HG03558 (cell line): Measurements from ENCODE around the gene HEATR9.
"Not testable (repeated sequence)": the region's sequence is repeated elsewhere in the genome, so short reads cannot be mapped to it uniquely, and the experiment has no call there.

Source experiments
- ATAC-seq: cut with Tn5 transposase; IDR thresholded peaks from one replicate; pipeline ENCODE4 v1.9.1; 2021; ENCODE audit warnings: moderate number of reproducible peaks; ENCODE audit not compliant: unreplicated experiment; ENCODE audit errors: extremely low read depth

Gene HEATR9, protein sequence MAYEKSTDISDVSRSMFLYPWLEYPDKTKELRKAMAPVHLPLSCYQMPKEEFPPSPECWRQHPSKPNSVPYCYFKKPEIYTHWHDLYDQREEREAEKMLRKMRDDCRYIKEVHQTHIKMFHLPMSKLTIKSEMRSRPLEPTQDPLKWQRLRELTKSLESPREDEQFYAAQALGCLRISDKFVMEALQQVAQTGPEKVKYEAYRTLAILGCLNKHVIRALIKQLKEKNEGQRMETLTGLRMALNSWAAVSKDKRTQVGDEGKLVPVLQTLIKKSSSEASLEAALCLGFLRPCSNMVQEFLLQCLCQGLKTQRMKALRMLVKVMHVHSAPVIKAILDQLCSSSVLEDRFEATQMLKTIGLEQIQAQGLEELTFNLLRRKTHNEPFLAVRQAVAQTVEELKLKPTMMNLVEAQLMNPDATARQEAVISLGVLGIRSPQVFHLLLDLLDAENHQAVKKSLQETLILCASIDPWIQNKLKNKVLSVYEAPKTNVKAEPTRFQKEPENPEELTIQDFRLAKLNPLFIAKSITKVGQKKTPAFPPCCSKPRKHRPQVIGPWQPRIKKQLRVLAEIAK

DNA sequence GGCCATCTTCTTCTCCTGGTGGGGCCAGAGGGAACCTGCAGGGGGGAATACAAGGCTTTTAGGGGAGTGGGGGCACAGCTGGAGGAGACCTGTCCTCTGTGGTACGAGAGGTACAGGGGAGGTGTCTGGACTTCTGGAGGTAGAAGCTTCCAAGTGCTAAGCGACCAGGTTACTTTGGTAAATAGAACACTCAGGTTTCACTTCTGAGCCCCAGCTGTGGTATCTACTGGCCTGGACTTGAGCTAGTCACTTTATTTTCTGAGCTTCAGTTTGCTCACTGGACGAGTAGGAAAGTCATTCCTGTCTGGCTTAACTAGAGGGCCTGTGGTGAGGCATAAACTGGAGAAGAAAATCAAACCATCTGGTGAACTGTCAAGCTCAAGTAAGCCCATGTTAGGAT is at the start of gene HEATR9:
TSS of gene HEATR9 (minus strand) at position 155 of the 400 bp plus-strand sequence. CDS start at position 6, 149 bp downstream.
- no peak for ATAC-seq

DNA sequence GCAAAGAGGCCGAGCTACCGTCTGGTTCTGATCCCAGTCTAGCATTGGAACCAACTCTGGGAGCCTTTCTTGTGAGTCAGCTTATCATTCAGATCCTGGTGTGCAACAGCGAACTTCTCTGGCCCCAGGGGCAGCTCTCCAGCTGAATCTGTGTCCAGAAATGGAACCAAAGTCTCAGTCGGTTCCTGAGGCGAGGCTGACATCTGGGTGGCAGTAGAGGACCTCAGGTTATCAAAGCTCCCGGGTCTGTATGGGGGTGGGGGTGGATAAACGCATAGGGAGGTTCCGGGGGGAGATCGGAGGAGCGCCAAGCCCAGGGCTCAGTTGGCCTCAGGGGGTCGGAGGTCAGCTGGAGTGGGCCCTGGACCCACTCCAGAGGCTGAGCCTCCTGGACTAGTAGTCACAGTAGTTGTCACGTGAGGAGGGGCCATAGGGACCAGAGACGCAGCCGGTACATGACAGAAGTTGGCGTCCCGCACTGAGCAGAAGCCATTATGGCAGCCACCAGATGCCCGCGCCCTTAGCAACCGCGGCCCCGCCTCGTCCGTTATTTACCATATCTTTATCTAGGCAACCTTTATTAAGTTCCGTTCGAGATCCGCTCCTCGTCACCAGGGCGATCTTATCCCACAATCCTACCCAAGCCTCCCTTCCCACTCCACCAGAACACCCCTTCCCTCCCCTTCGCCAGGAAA is 49.0 kb upstream of the HEATR9 start:
- ATAC-seq = no peak

DNA sequence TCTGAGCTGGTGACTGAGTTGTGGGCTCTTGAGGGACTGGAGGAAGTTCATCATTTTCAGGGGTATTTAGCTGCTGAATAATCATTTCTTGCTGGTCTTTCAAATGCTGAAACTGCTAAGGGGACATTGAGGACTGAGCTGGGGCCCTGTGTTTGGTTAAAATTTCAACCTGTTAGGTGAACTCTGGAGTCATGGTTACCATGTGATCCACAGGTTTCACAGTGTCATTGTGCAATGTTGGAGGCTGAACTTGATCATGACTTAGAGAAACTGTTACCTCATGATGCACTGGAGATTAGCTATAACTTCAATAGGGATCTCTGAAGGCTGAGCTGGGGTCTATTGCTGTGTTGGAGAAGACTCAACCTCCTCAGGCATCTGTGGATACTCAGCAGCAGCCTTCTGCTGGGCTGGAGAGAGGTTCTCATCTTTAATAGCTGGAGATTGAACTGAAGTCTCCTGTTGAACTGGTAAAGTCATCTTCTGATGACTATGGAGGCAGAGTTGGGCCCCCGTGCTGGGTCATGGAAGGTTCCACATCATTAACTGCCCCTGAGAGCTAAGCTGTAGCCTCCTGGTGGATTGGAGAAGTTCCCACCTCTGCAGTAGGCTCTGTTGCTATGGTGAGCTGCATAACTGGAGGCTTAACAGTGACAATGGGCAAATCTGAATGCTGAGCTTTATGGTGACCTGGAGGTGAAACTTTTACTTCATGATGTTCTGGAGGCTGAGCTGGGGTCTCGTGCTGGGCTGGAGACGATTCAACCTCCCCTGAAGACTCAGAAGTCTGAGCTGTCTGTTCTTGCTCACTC is 46.7 kb upstream of the HEATR9 start:
- no peak for ATAC-seq

DNA sequence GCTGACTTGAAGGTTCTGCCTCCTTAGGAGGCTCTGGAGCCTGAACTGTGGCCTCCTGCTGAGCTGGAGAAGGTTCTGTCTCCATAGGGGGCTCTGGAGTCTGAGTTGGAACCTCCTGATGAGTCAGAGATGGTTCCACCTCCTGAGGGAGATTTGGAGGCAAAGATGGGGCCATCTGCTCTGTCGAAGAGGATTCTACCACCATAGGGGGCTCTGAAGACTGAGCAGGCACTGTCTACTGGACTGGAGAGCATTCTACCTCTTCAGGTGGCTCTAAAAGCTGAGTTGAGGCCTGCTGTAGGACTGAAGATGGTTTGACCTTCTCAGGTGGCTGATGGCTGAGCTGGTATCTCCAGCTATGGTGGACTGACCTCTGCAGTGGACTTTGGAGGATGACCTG is 45.7 kb upstream of the HEATR9 start:
- ATAC-seq = no peak

DNA sequence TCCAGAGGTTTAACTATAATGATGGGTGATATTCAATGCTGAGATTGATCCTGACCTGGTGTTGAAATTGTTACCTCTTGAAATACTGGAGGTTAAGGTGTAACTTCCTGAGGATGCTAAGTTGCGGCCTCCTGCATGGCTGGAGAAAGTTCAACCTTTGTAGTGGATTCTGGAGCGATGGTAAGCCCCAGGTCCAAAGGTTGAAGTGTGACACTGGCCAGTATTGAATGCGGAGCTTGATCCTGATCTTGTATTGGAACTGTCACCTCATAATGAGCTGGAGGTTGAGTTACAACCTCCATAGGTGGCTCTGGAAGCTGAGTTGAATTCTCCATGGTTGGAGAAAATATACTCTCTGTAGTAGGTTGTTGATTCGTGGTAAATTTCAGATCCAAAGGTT is 44.9 kb upstream of the HEATR9 start:
- no peak for ATAC-seq

DNA sequence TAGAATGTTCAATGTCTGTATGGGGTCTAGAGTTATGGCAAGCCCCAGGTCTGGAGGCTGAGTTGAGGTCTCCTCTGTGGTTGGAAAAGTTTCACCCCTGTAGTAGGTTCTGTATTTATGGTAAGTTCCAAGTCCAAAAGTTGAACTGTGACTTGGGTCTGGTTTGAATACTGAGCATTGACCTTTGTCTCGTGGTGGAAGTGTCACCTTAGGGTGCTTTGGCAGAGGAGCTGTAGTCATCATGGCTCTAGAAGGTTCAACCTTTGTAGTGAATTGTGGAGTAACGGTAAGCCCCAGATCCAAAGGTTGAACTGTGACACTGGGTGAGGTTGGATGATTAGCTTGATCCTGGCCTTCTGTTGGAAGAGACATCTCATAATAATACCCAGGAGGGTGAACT is 44.3 kb upstream of the HEATR9 start:
- ATAC-seq = no peak

DNA sequence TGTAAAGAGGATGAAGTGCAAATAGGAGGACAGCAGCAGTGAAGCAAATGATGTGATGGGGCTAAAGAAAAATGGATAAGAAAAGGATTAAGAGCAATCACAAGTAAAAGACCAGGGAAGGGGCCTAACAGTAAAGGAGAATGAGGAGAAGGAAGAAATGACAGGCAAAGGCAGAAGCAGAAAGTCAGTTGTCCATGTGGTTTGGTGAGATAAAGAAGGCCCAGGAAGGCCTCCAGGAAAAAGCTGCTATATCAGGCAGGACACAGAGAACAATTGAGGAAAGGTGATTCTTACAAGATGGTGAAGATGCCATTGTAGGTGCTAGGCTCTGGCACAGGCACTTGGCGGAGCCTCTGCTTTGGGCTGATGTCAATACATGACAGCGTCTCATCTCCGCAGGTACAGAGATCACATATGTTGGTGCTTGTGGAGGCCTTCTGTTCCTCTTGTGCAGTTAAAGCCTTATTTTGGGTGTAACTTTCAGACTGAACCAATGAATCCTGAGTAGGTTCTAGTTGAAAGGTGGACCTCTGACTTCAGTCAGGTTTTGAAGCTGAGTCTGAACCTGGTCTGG is 43.7 kb upstream of the HEATR9 start:
- no peak for ATAC-seq

DNA sequence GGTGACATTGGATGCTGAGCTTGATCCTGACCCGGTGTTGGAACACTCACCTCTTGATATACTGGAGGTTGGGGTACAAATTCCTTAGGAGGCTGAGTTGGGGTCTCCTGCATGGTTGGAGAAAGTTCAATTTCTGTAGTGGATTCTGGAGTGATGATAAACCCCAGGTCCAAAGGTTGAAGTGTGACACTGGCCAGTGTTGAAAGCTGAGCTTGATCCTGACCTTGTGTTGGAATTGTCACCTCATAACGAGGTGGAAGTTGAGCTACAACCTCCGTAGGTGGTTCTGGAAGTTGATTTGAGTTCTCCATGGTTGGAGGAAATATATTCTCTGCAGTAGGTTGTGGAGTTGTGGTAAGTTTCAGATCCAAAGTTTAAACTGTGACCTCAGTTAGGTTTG is 40.7 kb upstream of the HEATR9 start:
- ATAC-seq = no peak

DNA sequence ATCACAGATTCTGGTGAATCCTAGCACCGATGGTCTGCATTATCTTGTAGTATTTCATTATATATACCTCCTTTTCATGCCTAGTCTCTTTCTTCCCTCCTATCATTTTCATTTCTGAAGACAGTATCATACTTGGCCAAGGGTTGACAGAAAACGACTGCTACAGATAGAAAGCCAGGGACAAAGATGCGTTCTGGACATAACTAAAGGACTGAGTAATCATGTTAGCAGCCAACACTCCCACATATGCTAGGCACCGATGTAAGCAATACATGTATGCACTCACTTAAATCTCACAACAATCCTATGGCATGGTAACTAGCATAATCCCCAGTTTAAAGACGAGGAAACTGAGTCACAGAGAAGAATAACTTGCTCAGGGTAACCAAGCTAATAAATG is 39.0 kb upstream of the HEATR9 start:
- no peak for ATAC-seq

DNA sequence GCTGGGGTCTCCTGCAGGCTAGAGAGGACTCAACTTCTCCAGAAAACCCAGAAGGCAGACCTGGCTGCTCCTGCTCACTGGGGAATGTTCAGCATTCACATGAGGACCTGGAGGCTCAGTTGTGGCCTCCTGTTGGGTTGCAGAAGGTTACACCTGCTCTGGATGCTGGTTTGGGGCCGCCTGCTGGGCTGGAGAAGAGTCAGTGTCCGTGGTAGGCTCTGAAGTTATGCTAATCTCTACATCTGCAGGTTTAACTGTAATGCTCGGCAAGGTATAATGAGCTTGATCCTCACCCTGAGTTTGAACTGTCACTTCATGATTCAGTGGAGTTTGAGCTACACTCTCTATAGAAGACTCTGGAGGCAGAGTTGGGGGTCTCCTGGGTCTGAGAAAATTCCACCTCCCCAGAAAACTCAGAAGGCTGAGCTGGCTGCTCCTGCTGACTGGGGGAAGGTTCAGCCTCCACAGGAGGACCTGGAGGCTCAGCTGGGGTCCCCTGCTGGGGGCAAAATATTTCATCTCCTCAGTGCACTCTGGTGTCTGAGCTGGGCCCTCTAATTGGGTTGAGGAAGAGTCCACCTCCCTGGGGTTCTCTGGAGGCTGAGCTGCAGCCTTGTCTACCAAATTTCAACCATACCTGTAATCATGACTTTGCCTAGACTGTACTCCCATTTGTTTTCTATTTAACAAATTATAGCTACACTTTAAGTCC is 38.4 kb upstream of the HEATR9 start:
- ATAC-seq = no peak

DNA sequence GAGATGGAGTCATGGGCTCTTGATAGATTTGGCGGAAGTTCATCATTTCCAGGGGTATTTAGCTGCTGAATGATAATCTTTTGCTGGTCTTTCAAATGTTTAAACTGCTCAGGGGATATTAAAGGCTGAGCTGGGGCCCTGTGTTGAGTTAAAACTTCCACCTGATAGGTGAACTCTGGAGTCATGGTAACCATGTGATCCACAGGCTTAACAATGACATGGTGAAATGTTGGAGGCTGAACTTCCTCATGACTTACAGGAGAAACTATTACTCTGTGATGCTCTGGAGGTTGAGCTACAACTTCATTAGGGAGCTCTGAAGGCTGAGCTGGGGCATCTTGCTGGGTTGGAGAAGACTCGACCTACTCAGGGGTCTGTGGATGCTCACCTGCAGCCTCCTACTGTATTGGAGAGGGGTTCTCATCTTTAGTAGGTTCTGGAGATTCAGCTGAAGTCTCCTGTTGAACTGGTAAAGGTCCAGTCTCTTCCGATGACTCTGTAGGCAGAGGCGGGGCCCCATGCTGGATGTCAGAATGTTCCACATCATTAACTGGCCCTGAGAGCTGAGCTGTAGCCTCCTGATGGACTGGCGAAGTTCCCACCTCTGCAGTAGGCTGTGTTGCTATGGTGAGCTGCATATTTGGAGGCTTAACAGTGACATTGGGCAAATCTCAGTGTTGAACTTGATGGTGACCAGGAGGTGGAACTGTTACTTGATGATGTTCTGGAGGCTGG is 37.7 kb upstream of the HEATR9 start:
- no peak for ATAC-seq

DNA sequence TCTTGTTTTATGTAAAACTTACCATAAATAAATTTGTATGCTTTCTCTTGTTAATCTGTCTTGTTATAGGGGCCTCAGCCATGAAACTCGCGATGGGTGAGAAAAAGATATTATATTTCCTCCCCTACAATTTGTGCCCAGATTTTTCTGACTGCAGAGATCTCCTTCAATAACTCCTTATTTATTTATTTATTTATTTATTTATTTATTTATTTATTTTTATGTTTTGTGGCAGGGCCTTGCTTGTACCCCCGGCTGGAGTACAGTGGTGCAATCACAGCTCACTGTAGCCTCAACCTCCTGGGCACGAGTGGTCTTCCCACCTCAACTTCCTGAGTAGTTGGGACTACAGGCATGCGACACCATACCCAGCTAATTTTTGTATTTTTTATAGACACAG is 34.8 kb upstream of the HEATR9 start:
- ATAC-seq = no peak

DNA sequence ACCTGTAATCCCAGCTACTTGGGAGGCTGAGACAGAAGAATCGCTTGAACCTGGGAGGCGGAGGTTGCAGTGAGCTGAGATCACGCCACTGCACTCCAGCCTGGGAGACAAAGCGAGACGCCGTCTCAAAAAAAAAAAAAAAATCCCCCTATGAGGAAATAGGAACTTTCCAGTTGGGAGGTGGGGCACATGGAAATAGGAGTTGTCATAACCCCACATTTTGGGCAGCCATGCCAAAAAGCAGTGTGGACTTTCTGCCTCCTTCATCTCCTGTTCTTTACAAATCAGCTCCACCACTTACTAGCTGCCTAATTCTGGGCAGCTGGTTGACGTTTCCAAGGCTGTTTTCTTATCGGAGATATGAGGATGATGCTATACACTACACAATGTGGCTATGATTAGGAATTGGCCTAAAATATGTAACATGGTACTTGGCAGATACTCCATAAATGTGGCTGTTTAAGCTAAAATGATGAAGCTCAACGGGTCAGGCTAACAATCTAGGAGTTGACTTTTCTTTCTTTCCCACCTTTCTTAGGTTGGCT is 33.0 kb upstream of the HEATR9 start:
- ATAC-seq = no peak

DNA sequence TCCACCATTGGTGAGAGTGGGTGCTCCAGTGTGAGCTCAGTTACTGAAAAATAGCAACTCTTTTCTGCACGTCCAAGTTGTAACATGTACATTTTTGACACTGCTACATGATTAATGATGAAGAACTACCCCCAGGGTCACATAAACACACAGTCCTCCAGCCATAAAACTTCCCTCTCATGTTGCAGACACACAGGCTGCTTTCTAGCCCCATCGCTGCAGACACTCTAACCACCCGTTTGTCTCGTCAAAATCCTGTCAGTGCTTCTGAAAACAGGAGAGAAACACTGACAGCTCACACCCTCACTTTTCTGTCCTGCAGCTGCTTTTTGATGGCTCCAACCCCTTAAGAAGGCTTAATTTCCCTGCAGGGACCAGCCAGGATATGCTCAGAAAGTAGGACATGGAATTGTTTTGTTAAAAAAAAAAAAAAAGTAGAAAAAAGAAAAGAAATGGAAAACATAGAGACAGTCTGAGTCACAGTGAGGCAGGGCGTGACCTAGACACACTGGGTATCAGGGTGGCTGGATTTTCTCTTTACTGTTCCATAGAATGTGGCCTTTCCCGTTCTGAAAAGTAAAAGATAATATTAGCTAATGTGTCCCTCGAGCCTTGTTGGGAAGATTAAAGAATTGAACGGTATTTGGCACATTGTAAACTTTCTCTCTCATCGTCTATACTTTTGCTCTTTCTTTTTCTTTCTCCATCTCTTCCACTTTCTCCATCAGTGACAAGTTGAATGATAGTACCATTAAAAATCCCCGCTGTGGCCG is 32.2 kb upstream of the HEATR9 start:
- ATAC-seq = no peak

DNA sequence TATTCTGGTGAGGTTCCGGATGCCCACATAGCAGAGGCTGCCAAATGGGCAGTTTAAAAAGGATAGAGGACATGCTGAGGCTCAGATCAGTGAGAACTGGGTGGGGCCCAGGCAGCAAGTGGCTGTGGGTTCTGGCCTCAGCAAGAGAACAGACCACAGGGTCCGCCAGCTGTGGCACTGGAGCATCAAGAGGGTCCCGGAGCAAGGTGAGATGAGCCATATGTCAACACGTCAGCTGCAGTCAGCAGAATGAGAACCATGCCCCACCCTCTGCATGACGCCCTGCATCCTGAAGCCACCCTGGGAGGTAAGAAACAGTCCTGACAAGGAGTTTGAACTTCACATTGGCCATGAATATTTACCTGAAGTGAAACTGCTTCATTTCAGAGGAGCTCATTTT is 31.6 kb upstream of the HEATR9 start:
- ATAC-seq = no peak

DNA sequence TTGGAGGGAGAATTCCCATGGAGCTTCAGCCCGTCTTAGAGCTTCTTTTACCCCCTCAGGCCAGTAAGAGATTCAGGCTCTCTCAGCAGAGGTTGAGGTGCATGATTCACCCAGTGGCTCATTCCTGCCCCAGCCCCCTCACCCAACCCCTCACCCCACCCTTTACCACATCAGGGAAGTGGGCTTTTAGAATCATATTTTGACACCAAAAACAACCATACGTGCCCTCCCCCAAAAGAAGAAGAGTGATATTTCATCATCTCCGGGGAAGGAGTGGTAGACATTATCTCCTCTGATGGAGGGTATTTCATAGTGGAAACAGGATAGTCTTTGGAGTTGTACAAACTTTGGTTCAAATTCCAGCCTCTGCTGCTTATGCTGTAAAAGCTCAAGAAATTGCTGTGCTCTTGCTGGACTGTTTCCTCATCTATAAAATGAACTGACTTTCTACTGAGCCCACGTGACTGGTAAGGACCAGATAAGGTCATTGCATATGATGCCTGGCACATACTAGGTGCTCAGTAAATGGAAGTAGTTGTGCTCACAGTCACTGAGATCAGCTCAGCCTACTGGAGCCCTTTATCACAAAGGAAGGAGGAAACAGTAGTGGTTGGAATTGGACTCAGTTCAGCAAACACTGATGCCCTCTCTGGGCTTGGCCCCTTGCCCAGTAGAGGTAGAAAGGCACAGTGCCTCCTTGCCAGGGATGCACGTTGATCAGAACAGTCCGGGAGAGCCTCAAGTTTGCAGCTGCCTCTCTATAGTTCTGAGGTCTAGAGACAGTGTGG is 29.8 kb upstream of the HEATR9 start:
- no peak for ATAC-seq

DNA sequence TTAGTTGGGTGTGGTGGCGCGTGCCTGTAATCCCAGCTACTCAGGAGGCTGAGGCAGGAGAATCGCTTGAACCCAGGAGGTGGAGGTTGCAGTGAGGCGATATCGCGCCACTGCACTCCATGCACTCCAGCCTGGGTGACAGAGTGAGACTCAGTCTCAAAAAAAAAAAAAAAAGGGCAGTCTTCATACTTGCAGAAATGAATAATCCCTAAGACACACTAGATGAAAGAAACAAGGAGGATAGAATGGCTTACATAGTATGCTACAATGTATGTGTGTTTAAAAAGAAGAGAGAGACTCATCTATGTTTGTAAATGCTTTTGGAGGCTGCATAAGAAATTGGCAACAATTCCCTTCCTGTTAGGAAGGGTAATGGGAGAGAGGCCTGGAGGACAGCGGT is 29.1 kb upstream of the HEATR9 start:
- ATAC-seq = not testable (repeated sequence)
